HG03575 (cell line): Measurements from ENCODE around the gene SLC22A17.

Source experiments
- ATAC-seq: cut with Tn5 transposase; IDR thresholded peaks from one replicate; pipeline ENCODE4 v1.9.1; 2021; ENCODE audit not compliant: unreplicated experiment, insufficient number of reproducible peaks, low FRiP score; ENCODE audit errors: extremely low read depth

SLC22A17 gene

DNA sequence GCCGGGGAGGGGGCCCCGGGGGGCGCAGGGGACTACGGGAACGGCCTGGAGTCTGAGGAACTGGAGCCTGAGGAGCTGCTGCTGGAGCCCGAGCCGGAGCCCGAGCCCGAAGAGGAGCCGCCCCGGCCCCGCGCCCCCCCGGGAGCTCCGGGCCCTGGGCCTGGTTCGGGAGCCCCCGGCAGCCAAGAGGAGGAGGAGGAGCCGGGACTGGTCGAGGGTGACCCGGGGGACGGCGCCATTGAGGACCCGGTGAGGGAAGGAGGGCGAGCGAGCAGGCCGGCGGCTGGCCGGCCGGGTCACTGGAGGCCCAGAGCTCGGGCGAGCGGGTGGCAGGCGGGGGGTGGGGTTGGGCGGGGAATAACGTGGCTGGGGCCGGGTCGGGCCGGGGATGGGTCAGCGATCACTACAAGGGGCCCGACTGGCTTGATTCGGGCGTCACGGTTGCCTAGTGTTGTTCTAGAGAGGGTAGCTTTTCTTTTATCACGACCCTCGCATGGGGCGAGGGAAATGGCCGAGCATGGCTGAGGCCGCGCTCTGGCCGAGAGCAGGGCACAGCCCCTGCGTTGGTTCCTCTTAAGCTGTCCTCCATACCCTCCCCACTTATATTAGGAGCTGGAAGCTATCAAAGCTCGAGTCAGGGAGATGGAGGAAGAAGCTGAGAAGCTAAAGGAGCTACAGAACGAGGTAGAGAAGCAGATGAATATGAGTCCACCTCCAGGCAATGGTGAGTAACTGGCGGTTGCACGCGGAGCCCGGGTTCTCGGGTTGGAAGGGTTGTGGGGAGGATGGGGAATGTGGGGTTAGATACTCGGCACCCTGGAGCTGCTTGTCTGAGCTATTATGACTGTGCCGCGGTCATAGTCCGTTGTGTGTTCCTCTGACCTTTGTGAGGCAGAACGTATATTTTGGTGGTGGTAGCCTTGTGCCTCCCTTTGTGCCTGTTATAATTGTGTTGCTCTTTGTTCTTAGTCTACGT is 30.8 kb downstream of the SLC22A17 start:
- ATAC-seq: no peak

DNA sequence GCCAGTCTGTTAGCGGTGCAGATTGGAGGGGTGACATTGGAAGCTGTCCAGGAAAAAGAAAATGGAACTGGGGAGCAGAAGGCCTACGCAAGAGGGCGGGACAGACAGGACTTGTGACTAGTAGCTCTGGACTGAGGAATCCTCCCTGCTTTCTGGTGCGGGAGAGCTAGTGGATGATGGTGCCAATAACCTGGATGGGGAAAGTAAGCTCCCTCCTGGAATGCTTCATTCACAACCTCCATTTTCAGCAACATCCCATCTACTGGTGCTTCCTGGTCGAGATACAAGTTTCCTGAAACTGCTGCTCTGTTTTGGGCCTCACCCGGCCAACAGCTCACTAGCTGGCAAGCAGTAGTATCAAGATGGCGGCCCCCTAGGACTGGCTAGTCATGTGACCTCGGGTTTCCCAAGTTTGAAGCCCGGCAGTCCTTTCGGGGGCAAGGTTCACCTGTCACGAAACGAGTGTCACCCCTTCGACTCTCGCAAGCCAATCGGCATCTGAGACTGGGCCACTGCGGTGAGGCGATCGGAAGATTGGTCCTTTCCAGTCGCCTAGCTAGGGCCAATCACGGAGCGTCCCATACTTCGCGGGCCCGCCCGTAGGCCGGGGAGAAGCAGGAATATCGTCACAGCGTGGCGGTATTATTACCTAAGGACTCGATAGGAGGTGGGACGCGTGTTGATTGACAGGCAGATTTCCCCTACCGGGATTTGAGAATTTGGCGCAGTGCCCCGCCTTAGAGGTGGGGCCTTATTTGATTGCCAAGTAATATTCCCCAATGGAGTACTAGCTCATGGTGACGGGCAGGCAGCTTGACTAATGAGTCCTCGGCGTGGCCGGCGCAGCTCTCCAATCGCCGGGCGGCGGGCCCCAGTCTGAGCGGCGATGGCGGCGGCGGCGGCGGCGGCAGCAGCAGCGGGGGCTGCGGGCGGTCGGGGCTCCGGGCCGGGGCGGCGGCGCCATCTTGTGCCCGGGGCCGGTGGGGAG is 31.8 kb downstream of the SLC22A17 start, which contains the start of gene PABPN1:
TSS of gene PABPN1 (plus strand) at position 874 of the 988 bp plus-strand sequence. CDS start at position 887, 13 bp downstream.
- peak; percentile 86 for ATAC-seq

DNA sequence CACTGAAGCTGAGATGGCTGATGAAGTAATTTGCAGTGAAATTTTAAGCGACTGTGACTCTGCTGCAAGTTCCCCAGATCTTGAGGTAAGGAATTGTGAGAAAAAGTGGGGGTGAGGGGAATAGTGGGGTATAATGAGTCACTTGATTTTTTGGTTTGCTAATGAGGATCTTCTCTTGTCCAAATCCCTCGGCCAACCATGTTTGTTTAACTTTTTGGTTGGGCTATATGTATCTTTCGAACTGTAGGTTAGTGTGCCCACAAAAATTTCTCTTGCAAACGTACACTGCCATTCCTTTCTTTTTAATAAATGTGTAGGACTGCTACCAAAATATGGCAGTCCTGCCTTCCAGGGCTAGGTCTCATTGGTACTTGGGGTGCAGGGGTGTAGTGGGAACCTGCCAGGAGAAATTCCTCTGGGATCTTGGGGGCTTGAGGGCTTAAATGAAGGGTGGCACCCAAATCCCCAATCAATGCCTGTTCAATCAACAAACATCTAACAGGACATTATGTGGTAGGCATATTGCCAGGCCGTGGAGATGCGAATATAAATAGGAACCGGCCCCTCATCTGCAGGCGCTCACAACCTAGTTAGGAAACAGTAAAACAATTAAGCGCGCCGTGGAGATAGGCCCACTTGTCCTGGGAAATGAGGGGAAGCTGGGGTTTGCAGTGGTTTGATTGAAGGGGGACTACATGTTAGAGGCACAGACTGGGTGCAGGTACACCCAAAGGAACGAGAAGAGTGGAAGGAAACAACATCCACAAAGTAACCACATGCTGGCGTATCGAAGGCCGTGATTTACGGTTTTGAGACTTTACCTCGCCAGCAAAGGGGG is 32.7 kb downstream of the SLC22A17 start:
- ATAC-seq: no peak

DNA sequence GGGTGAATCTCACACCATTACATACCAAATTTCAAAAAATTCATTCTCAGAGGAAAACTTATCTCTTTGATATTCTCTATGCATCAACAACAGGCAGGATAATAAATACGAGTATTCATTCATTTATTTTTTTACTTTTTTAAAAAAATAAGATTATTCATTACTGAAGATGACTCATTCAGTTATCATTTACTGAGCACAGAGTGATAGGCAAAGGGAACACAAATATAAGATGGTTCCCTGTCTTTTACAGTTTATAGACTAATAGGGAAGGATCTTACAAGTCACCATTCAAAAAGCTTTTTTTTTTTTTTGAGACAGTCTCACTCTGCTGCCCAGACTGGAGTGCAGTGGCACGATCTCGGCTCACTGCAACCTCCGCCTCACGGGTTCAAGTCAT is 36.4 kb downstream of the SLC22A17 start:
- ATAC-seq: no peak

DNA sequence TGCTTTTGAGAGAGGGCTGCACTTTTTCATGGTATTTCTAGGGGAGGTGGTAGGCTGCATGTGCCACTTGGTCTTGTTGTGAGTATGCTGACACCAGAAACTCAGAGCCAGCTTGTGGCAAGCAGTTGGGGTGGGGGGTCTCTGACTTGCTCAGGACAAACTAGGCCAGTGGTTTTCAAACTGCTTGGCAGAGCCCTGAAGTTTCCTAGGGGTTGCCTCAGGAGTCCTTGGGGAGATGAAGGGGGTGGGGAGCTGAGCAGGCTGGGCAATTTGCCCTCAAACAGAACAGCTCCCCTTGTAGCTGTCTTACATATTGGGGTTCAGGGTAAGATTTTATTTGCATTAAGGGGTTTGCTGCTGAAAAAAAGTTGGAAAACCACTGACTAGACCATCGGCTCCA is 42.1 kb downstream of the SLC22A17 start:
- no peak for ATAC-seq

DNA sequence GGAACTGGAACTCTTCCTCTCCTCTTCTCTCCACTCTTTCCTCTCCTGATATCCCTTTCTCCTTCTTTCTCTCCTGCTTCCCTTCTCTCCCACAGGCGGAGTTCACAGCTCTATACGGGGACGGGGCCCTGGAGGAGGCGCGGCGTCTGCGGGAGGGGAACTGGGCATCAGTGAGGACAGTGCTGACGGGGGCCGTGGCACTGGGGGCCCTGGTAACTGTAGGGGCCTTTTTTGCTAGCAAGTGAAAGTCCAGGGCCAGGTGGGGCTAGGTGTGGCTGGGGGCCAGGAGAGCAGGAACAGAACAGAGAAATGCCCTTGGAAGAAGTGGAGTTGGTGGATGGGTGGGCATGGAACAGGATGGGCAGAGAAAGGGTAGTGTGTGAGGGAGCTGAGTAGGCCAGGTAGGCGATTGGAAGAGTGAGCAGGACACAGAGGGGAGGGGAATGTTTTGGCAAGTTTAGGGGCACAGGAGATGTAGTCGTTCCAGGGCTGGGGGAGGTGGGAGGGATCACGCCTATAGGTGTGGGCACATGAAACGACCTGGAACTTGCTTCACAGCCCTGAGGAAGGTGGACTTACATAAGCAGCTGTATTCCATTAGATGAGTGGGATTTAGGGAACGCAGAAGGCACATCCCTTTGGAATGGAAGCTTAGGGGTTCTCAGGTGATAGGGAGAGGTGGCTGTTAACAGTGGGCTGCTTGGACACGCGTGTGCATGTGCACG is 43.8 kb downstream of the SLC22A17 start:
- no peak for ATAC-seq

DNA sequence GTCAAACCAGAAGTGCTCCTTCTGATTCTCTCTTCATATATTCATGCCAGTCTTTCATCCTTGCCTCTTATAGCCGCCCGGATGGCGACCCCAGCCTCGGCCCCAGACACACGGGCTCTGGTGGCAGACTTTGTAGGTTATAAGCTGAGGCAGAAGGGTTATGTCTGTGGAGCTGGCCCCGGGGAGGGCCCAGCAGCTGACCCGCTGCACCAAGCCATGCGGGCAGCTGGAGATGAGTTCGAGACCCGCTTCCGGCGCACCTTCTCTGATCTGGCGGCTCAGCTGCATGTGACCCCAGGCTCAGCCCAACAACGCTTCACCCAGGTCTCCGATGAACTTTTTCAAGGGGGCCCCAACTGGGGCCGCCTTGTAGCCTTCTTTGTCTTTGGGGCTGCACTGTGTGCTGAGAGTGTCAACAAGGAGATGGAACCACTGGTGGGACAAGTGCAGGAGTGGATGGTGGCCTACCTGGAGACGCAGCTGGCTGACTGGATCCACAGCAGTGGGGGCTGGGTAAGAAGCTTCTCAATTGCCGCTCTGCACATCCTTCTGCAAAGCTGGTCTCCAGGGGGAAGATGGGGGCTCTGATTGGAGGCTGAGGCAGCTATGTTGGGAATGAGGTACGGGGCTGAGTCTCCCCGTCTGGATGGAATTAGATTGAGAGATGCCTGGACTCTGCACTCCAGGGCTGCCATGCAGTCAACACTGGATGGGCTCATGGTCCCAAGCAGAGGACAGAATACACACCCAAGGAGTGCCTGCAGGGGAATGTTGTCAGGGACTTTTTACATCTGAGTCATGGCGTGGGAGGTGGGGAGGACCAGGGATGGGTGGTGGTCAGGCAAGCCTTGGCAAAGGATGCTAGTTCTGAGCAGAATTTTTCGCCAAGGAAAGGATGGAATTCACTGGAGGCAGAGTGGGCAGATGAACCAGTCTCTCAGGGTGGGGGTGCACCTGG is 44.7 kb downstream of the SLC22A17 start:
- no peak for ATAC-seq

DNA sequence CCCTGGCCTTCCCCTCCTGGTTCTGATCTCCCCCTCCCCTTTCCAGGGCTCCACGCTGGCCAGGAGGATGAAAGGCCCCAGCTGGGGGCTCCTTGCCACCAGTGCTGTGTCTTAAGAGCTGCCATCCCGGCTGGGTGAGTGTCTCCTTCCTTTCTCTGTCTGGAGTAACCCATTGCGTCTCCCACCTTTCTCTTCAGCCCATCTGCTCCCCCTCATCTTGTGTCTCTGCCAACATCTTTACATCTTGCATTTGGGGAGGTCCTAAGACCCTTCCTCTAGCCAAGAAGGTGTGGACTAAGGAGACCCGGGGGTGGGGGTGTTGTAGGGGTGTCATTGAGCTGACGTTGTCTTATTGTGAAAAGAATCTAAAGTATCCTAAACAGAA is 45.5 kb downstream of the SLC22A17 start:
- no peak for ATAC-seq

DNA sequence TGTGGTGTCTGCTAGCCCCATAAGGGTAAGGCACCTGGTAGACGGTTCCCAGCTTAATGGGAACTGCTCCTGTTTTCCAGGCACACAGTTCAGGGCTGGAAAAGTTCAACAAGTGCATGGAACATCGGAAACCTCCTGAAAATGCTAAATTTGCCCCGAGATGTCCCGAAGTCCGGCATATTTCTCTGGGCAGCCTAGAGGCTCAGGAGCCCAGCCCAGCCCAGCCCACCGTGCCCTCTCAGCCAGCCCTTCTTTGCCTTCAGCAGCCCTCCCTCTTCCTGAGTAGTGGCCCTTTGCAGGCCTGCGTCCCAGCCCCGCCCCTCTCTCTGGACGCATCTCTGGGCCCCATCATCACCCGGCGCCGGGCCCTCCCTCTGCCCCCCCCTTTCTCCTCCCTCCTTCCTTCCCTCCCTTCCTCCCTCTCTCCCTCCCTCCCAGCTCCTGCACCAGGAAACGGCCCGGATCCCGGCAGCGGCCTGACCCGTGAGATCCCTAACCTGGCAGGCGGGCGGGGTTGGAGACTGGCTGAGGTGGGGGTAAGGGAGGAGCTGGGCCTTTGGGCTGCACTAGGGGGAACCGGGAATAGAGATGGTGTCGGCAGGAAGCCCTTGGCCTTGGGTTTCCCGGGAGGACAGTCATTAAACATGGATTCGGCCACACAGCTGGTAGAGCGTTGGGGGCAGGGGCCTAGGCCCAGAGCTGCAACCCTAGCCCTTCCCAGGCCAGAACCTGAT is 46.1 kb downstream of the SLC22A17 start, which contains the start of gene BCL2L2:
TSS of gene BCL2L2 (plus strand) at position 422 of the 734 bp plus-strand sequence. CDS start 935 bp downstream, outside the sequence.
- ATAC-seq: no peak

DNA sequence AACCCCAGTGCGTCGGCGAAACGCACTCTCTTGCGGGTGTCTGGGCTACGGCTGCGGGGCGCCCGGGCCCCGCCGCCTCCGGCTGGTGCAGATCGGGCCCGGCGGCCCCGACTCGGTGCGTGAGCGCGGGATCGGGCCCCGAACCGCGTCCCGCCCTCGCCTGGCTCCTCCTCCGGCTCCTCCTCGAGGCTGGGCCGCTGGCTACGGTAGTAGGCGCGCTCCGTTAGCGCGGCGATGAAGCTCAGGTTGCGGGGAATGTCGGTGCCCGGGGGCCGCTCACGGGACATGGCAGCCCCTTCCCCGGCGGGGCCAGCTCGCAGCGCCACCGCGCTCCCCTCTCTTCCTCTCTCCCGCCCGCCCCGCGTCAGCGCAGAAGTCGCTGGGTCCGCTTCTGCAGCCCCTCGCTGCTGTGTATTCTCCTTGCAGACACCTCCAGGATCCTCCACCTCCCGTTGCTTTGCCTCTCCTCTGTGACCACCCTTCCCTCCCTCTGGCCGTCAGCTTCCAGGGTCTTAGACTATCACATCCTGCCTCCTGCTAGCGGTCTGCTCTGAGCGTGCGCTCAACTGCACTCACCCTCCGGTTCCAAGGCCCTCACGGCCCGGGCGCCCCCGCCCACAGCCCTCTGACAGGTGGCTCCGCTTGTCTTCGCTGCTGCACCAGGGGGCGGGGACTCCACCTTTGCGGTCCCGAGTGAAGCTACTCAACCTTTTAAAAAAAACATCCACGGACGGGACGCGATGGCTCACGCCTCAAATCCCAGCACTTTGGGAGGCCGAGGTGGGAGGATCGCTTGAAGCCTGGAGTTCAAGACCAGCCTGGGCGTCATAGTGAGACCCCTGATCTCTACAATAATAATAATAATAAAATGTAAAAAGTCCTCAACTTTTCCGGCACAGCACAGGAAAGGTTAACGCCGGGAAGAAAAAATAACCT is 50.1 kb downstream of the SLC22A17 start, which contains the start of gene PPP1R3E:
TSS of gene PPP1R3E (minus strand) at position 570 of the 936 bp plus-strand sequence. CDS start at position 287, 283 bp downstream.
- no peak for ATAC-seq

DNA sequence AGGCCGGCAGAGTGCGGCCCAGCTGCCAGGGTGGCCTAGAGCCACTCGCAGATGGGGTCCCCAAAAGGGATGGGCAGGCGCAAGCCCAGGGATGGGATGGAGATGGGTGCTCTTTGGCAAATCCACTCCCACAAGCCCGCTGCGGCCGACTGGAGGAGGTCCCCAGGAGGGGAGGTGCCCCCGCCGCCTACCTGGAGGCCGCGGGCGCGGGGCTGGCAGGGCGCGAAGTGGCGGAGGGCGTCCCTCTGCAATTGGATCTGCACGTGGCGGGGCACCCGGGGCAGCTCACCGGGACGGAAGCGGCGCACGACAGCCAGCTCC is 50.8 kb downstream of the SLC22A17 start:
- ATAC-seq: no peak

DNA sequence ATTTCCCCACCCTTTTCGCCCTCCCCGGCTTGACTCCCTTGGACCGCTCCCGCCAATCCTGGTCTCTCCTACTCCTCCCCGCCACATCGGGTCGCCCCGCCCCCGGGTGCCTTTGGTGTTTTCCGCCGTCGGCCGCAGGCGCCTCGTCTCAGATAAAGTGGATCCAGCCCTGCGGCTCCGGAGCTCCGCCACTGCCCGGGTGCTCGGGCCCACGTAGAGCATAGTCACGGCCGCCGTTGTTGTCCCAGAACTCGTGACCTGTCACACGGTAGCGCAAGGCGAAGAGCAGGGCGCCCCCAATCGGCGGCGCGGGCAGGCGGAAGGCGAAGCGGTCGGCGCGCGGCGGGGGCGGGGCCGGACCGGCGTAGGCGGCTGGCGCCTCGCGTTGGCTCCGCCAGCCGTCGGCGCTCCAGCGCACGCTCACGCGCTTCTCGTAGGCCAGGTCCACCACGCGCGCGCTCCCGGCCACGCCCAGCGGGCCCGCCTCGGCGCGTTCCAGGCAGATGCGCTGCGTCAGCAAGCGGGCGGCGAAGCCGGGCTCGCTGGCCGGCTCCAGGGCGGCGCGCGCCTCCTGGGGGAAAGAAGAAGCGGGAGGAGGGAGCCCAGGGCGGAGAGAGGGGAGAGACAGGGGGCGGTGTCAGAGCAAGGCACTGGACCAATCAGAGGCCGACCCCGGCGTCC is 51.3 kb downstream of the SLC22A17 start:
- ATAC-seq: peak; percentile 44

DNA sequence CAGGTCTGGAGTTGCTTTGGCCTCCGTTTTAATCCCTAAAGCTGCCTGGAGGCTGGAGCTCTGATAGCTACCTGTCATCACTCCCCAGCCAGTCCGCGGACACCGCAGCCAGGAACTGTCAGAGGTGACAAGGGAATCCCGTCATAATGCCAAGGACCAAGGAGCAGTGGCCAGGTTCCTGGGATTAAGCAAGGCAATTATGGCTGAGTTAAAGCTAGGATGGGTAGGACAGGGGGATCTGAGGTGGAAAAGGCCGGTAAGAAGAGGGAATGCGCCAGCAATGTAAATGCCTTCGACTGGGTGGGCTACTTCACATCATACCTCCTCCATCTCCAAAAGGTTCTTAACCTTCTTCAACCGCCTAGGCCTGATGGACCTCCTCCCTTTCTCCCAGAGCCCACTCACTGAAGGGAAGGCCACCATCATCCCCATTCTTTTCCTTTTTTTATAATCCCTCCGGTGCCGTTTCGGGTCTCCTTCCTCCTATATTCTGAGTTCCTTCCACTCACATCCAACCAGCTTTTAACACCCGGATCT is 51.9 kb downstream of the SLC22A17 start:
- ATAC-seq: no peak

DNA sequence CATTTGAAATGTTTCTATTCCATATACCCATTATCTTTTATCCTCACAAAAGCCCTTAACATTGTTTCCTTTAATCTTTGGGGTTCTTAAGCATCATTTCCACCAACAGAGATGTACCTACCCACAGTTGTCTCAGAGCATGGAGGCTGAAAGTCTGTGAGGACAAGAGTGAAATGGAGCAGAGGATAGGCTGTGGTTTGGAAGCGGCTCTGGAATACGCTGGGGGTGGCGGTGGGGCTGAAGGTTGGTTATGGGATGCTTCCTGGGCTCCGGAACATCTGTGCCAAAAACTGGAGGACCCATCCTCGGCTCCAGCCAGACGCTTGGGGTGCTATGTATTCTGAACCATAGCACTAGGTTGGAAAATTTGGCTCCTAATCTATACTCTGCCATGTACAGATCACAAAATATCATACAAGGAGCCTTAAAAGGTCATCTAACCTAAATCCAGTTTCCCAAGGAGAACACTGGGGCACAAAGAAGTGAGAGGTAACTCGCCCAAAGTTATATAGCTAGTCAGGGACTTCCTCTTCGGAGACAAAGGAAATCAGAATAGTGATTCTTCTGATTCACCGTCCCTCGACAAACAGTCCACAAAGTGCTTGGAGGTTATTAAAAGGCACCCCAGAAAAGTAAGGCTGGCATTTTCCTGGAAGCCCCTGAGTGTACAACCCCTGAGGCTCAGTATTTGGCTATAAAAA is 52.6 kb downstream of the SLC22A17 start:
- no peak for ATAC-seq
